GM21717 (cell line): ENCODE results near the gene CDK5RAP2.
"Not testable (repeated sequence)": the region's sequence is repeated elsewhere in the genome, so short reads cannot be mapped to it uniquely, and the experiment has no call there.

Source experiments
- ATAC-seq: cut with Tn5 transposase; IDR thresholded peaks from one replicate; pipeline ENCODE4 v1.9.1; 2021; ENCODE audit warnings: mild to moderate bottlenecking, moderate library complexity; ENCODE audit not compliant: unreplicated experiment

CDK5RAP2 gene

GRCh38 chr9:120515996-120516395, 64.0 kb downstream of the CDK5RAP2 start:
- not testable (repeated sequence) for ATAC-seq

GRCh38 chr9:120515481-120515880, 64.5 kb downstream of the CDK5RAP2 start:
- ATAC-seq = not testable (repeated sequence)

GRCh38 chr9:120514405-120514804, 65.6 kb downstream of the CDK5RAP2 start:
- ATAC-seq = no peak

- ATAC-seq = no peak
Observed at GRCh38 chr9:120513825-120514396, 66.1 kb downstream of the CDK5RAP2 start.

- ATAC-seq = no peak
Observed at GRCh38 chr9:120510816-120511215, 69.2 kb downstream of the CDK5RAP2 start.

GRCh38 chr9:120507936-120508510, 71.9 kb downstream of the CDK5RAP2 start:
- no peak for ATAC-seq

GRCh38 chr9:120505186-120505585, 74.8 kb downstream of the CDK5RAP2 start:
- no peak for ATAC-seq

GRCh38 chr9:120500733-120501132, 79.2 kb downstream of the CDK5RAP2 start:
- no peak for ATAC-seq

- ATAC-seq = not testable (repeated sequence)
Observed at GRCh38 chr9:120497865-120498264, 82.1 kb downstream of the CDK5RAP2 start.

- ATAC-seq = not testable (repeated sequence)
Observed at GRCh38 chr9:120496438-120496837, 83.5 kb downstream of the CDK5RAP2 start.

- ATAC-seq = peak; percentile 82
Observed at GRCh38 chr9:120490888-120491595, 88.9 kb downstream of the CDK5RAP2 start.

GRCh38 chr9:120486835-120487234, 93.1 kb downstream of the CDK5RAP2 start:
- ATAC-seq = no peak

- no peak for ATAC-seq
Observed at GRCh38 chr9:120486347-120486746, 93.6 kb downstream of the CDK5RAP2 start.

- no peak for ATAC-seq
Observed at GRCh38 chr9:120485788-120486187, 94.2 kb downstream of the CDK5RAP2 start.

GRCh38 chr9:120484162-120484561, 95.8 kb downstream of the CDK5RAP2 start:
- ATAC-seq = no peak

- no peak for ATAC-seq
Observed at GRCh38 chr9:120482424-120483186, 97.4 kb downstream of the CDK5RAP2 start.

GRCh38 chr9:120481846-120482245, 98.1 kb downstream of the CDK5RAP2 start:
- ATAC-seq = no peak

- ATAC-seq = no peak
Observed at GRCh38 chr9:120481248-120481647, 98.7 kb downstream of the CDK5RAP2 start.

GRCh38 chr9:120480707-120481106, 99.3 kb downstream of the CDK5RAP2 start:
- ATAC-seq = no peak

- ATAC-seq = no peak
Observed at GRCh38 chr9:120478208-120478607, 101.8 kb downstream of the CDK5RAP2 start.

GRCh38 chr9:120477534-120478001, 102.4 kb downstream of the CDK5RAP2 start:
- ATAC-seq = peak; percentile 63
